Measurements from ENCODE around the gene HUS1. TPM values are rescaled to one million over a fixed set of nuclear protein-coding genes. Genes with fewer than 3 reads are reported as not detected.

The HUS1 gene
- total RNA-seq, 2 experiments from 2014 or later: 37.1 to 43.5 TPM

- H3K9me3 Mint-ChIP-seq: no peaks in the 10 kb centered on the region
- H3K27me3 Mint-ChIP-seq: no peaks in the 10 kb centered on the region
- no peak overlapping the region for H3K27ac Mint-ChIP-seq
- ATAC-seq: no peak
- no peak for TF ChIP-seq CTCF (IDR thresholded peaks at IDR 0.05)
- DNase-seq: no peak
- no peaks in the 10 kb centered on the region for H3K36me3 Mint-ChIP-seq (ENCODE audit: low read depth)
- no peak overlapping the region for H3K4me3 Mint-ChIP-seq
- ChIA-PET CTCF (no interaction called here), POLR2A (no interaction called here)
- intact Hi-C loops (cut with micrococcal nuclease): loop anchor here (10.0 kb wide), 1 partner anchor 60 kb away; no protein-coding TSS in a partner anchor
- peaks cover 5% of the 10 kb centered on the region for H3K4me1 Mint-ChIP-seq (ENCODE audit: low read depth)
Observed at GRCh38 chr7:47934831-47935230, 44.6 kb downstream of the HUS1 start.

GRCh38 chr7:47933215-47933614 lies 46.2 kb downstream of the HUS1 start:
- H3K4me3 Mint-ChIP-seq: no peak overlapping the region
- CTCF ChIA-PET: no interaction called here
- POLR2A ChIA-PET: no interaction called here

GRCh38 chr7:47932466-47933037 lies 46.9 kb downstream of the HUS1 start:
- H3K4me1 Mint-ChIP-seq (ENCODE audit: low read depth): peaks cover 4% of the 10 kb centered on the region
- no peak overlapping the region for H3K27ac Mint-ChIP-seq
- no peak for DNase-seq
- no peak for ATAC-seq
- TF ChIP-seq CTCF (IDR thresholded peaks at IDR 0.05): no peak
- ChIA-PET POLR2A (no interaction called here), CTCF (no interaction called here)
- H3K9me3 Mint-ChIP-seq: no peaks in the 10 kb centered on the region
- H3K4me3 Mint-ChIP-seq: no peak overlapping the region
- no peaks in the 10 kb centered on the region for H3K36me3 Mint-ChIP-seq (ENCODE audit: low read depth)
- H3K27me3 Mint-ChIP-seq: no peaks in the 10 kb centered on the region
- intact Hi-C loops (cut with micrococcal nuclease): loop anchor here (10.0 kb wide), 1 partner anchor 58 kb away; no protein-coding TSS in a partner anchor

More at GRCh38 chr7:47933215-47933614, 46.2 kb downstream of the HUS1 start:
- no peaks in the 10 kb centered on the region for H3K27me3 Mint-ChIP-seq
- no peaks in the 10 kb centered on the region for H3K36me3 Mint-ChIP-seq (ENCODE audit: low read depth)
- TF ChIP-seq CTCF (IDR thresholded peaks at IDR 0.05): no peak
- ATAC-seq: no peak
- no peak overlapping the region for H3K27ac Mint-ChIP-seq
- DNase-seq: no peak
- intact Hi-C loops (cut with micrococcal nuclease): loop anchor here (10.0 kb wide), 1 partner anchor 58 kb away; no protein-coding TSS in a partner anchor
- H3K9me3 Mint-ChIP-seq: no peaks in the 10 kb centered on the region
- peaks cover 5% of the 10 kb centered on the region for H3K4me1 Mint-ChIP-seq (ENCODE audit: low read depth)

GRCh38 chr7:47932016-47932415 lies 47.4 kb downstream of the HUS1 start:
- H3K9me3 Mint-ChIP-seq: no peaks in the 10 kb centered on the region
- DNase-seq (no peak), ATAC-seq (no peak)
- ChIA-PET POLR2A (no interaction called here), CTCF (interaction anchor here (2.9 kb wide), 1 partner anchor 13 kb away, joined by 14 read pairs; no protein-coding TSS in a partner anchor)
- H3K27me3 Mint-ChIP-seq: no peaks in the 10 kb centered on the region
- H3K27ac Mint-ChIP-seq: no peak overlapping the region
- H3K36me3 Mint-ChIP-seq (ENCODE audit: low read depth): no peaks in the 10 kb centered on the region
- no peaks in the 10 kb centered on the region for H3K4me1 Mint-ChIP-seq (ENCODE audit: low read depth)
- intact Hi-C loops (cut with micrococcal nuclease): loop anchor here (10.0 kb wide), 1 partner anchor 57 kb away; no protein-coding TSS in a partner anchor
- TF ChIP-seq CTCF (IDR thresholded peaks at IDR 0.05): no peak
- no peak overlapping the region for H3K4me3 Mint-ChIP-seq

Measured in activated CD8-positive, alpha-beta T cell treated with anti-CD3 and anti-CD28 coated beads for 36 hours (primary cell).